Measurements from ENCODE around the gene SPATA6L. TPM values are rescaled to one million over a fixed set of nuclear protein-coding genes. Genes with fewer than 3 reads are reported as not detected.

Gene SPATA6L
- polyA plus RNA-seq, 5 donors, result 4.8 to 8.0 (median 7.3) TPM

DNA sequence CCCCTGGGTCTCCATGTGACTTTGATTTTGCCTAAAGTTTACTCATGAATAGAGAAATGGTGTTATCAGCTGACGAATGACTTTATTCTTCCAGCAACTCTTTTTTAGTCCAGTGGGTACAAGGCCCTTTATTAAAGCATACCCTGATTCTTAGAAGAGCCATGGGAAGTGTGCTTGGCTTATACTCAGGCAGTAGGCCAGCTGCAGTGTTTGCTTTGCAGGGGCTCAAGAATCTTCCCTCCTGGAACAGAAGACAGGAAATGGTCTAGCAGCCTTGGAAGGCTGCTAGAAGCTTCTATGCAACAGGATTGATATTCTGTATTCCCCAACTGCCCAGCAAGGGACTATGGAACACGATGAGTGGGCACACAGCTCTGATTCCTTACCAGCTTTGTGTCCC, 77.6 kb downstream of the SPATA6L start:
- no peak for DNase-seq

DNA sequence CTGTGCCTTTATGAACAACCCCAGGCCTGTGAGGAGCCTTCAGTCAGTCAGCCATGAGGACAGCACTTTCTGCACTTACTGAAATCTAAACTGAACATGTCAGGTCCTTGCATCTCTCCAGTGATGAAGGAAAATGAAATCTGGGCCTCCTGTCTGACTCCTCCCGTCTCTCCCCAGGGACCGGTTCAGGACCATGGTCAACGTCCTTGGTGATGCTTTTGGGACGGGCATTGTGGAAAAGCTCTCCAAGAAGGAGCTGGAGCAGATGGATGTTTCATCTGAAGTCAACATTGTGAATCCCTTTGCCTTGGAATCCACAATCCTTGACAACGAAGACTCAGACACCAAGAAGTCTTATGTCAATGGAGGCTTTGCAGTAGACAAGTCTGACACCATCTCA, 81.1 kb downstream of the SPATA6L start:
- DNase-seq, result no peak

- DNase-seq, result no peak
These were observed 81.6 kb downstream of the SPATA6L start for GRCh38 chr9:4584636-4585035.

- no peak for DNase-seq
These were observed 83.3 kb downstream of the SPATA6L start for GRCh38 chr9:4583001-4583400.

GRCh38 chr9:4581861-4582565, 84.3 kb downstream of the SPATA6L start:
- DNase-seq, result no peak

DNA sequence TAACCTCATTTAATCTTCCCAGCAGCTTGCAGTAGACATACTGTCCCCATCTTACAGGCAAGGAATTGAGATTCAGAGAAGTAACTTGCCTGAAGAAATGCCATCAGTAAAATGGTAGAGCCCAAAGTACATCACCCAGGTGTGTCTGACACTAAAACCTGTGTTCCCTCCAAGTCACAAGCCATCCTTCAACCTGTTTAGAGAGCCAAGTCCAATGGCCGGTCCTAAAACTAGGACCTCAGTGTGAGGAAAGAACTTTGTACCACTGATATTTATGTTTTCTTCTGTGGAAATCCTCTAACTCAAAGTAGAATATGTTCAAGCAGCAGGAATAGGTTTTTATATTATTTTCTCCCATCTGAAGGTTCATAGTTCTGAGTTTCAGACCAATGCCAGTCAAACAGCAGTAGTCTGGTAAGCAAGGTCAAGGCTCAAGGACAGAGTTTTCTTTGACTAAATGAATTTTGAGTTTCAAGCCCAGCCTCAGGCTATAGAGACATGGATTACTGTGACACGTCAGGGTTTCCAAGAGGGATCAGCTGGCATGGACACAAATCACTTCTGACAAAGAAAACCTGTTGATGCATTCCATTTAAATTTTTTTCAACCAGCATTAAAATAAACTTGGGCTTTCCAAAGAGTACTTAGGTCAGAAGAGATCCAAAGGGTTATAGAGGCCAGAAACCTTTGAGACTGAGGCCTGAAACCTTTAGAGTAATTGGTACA, 85.1 kb downstream of the SPATA6L start:
- no peak for DNase-seq

GRCh38 chr9:4579001-4579400, 87.3 kb downstream of the SPATA6L start:
- peak in 1 of 2 donors; percentile 6 for DNase-seq

DNA sequence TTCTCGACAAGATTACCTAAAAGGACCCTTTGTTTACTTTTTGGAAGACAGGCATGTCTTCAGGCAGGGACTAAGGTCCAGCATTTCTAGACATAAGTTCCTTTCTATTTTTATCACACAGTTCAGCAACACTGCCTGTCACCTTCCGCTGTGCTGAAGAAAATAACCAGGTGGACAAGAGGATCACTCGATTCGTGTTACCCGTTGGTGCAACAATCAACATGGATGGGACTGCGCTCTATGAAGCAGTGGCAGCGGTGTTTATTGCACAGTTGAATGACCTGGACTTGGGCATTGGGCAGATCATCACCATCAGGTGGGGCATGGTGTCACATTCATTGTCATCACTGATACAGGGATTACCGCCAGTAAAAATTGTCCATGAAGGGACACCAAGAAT, 89.8 kb downstream of the SPATA6L start:
- DNase-seq, result no peak

DNA sequence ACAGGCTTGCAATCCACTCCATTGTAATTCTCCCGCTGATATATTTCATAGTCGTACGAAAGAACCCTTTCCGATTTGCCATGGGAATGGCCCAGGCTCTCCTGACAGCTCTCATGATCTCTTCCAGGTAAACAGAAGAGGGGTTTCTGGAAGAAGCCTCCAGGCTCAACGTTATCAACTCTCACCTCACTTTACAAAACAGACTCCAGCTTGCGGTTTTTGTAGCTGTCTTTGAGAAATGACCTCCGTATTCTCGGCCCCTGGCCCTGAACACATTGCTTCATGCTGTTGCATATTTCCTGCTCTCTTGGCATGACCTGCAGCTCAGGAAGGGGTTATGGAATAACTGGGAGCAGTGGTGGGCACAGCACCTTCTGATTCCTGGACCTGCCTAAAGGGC, 90.3 kb downstream of the SPATA6L start:
- no peak for DNase-seq

DNA sequence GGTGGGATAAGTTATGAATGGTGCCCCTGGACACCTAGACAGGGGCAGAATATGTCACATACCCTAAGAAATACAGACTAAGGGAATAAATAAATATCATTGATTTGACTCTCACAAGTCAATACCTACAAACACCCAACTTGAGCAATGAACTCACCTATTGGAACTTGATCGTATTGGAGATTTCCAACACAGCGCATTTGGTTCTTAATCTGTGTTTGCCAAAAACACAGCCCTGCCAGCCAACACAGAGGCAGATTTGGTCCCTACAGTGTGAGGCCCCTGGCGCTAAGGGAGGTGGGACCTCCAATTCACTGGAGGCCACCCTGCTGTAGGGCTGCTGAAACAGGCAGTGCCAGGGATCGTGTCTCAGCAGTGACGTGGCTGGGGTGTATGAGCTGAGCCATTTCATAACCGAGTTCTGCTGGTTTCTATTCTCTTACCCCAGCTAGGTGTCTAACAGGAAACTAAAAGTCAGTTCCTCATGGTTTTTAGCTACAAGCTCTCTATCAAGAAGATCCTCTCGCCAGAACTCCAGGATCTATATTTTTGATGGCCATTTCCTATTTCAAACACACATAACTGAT, 91.5 kb downstream of the SPATA6L start:
- DNase-seq, result no peak

GRCh38 chr9:4573634-4574389, 92.5 kb downstream of the SPATA6L start:
- DNase-seq, result no peak

- no peak for DNase-seq
These were observed 93.1 kb downstream of the SPATA6L start for GRCh38 chr9:4573176-4573575.

- DNase-seq, result no peak
These were observed 94.0 kb downstream of the SPATA6L start for GRCh38 chr9:4572184-4572826.

DNA sequence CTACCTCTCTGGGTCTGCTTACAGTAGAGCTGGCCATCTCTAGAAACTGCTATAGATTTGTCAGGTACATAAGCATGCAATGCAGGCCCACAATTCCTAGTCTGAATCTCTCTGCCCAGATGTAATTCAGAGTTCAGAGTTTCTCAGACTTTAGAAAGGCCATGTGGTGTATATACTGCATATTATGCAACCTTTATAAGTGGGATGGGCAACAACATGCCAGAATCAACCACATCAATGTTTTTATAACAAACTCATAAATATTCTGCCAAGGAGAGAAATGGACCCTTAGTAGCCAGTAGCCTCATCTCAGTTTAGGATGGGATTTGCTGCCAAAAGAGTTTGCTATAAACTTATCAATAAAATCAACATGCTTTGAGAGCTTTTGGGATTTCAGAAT, 97.2 kb downstream of the SPATA6L start:
- no peak for DNase-seq

DNA sequence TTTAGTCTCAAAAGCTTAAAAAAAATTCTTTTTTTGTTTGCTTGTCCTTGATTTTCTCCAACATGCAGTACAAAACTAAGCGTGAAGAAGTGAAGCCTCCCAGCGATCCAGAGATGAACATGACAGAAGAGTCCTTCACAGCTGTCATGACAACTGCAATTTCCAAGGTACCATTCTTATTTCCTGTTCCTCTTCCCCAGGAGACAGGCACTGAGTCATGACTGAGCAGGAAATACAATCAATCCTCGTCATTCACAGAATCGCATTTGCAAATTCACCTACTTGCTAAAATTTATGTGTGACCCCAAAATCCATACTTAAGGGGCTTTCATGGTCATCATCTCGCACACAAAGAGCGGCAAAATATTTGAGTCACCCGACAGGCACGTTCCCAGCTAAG, 98.7 kb downstream of the SPATA6L start:
- DNase-seq, result no peak

- no peak for DNase-seq
These were observed 99.5 kb downstream of the SPATA6L start for GRCh38 chr9:4566806-4567205.

GRCh38 chr9:4563105-4563504, 103.2 kb downstream of the SPATA6L start:
- no peak for DNase-seq

DNA sequence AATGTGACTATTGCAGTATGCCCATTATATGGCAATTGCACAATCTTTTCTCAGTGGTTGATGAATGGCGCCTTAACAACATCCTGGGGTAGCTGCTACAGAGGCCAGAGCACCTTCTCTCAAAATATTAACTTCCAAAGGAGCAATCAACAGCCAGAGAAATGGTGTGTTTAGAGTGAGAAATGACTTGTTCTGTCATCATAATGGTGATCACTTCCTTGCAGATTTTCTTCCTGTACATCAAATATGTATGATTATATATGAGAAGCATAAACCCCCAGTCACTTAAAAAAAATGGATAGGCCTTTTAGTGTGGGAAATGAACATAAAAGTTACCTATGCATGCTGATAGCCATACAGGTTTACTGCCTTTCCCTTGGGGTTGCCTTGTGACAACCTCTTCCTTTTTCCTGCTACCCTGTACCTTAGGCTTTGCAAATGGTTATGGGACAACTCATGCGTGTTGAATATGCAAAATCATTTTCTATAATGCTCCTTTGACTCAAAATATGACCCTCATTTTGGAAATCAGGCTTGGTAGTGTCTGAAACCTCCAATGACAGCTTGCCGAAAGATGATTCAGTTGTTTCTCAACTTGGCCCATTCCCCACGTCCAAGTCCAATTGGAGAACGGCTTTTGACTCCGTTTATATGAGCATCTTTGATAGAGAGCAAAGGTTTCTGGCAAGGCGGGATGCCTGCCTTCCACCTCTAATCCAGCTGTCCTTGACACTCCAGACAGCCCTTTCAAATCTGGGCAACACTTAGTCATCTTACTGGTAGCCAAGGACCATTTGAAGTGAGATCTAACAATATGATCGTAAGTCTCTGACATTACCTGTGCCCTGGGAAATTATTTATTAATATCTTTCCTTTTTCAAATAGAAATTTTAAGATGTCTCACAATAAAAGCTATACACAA, 106.8 kb downstream of the SPATA6L start:
- no peak for DNase-seq

DNA sequence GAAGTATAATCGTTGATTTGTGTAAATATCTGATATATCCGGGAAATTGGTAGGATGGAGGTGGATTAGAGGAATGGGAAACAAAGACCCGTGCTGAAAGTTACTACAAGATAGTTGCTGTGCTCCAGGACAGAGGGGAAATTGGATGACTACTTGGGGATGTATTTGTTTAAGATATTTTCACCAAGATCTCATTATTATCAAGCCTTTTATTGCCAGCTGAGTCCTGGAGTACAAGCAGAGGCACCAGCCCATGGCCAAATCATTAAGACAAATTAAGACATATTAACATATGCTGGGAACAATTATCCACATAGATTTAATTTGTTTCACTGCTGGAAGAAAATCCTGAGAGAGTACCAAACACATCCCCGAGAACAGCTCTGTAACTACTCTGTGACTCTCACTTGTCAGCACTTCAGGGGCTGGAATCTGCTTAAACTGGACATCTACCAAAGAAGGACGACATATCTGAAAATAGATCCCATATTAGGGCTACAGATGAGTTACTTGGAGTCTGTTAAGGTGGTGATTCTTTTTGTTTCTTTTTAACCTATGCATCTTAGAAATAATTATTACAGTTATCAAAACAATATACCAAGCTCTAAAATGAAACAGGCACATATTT, 107.8 kb downstream of the SPATA6L start:
- no peak for DNase-seq

- DNase-seq, result no peak
These were observed 111.0 kb downstream of the SPATA6L start for GRCh38 chr9:4555236-4555635.
